ENCODE data around the gene SHANK2.

GRCh38 chr11:71211631-71212030 lies 40.7 kb downstream of the SHANK2 start:
- TF ChIP-seq CTCF (conservative IDR thresholded peaks at IDR 0.05; ENCODE audit: low read depth, low read length) = no peak
- TF ChIP-seq EZH2 (IDR thresholded peaks at IDR 0.05; ENCODE audit: borderline replicate concordance, low read depth, low read length, poor library complexity, severe bottlenecking) = no peak
